ENCODE measurements around the gene MTG2.

The MTG2 gene

GRCh38 chr20:62203378-62204030 is 20.7 kb downstream of the MTG2 start:
- no peaks in the 10 kb centered on the region for H3K27me3 ChIP-seq (ENCODE audit: control insufficient read depth, low read length)
- peak overlapping the region; percentile 83 for H3K27ac ChIP-seq (ENCODE audit: low read depth, low read length)
- H3K9me3 ChIP-seq (ENCODE audit: control insufficient read depth, insufficient read depth, low read length): no peaks in the 10 kb centered on the region
- H4K20me1 ChIP-seq (ENCODE audit: control insufficient read depth, insufficient read depth, low read depth, low read length): no peaks in the 10 kb centered on the region; the same call in 1 of the 2 replicates
- H3K4me3 ChIP-seq (ENCODE audit: low read length): peak overlapping the region; percentile 18; the same call in 1 of the 2 replicates
- peaks cover 32% of the 10 kb centered on the region for H3K36me3 ChIP-seq (ENCODE audit: control insufficient read depth, low read length)
- H3K9me2 ChIP-seq (replicated peaks; ENCODE audit: control insufficient read depth, low read length): no peaks in the 10 kb centered on the region
- H3K4me2 ChIP-seq (ENCODE audit: low read length): peak overlapping the region; percentile 46
- 0 out of 2 replicates have a peak, but pooled peaks cover 13% of the 10 kb centered on the region for H3F3A ChIP-seq (ENCODE audit: control insufficient read depth, insufficient read depth)
- TF ChIP-seq CTCF (IDR thresholded peaks at IDR 0.05; ENCODE audit: low read depth, low read length, poor library complexity, severe bottlenecking): no peak
- no peak for TF ChIP-seq EZH2phosphoT487 (IDR thresholded peaks at IDR 0.05; ENCODE audit: borderline replicate concordance, low read length)
- peaks cover 40% of the 10 kb centered on the region for H3K4me1 ChIP-seq (ENCODE audit: control insufficient read depth, low read length)
- H3K79me2 ChIP-seq (ENCODE audit: control insufficient read depth, low read length): peaks cover 3% of the 10 kb centered on the region

- H3K9me3 ChIP-seq (ENCODE audit: control insufficient read depth, insufficient read depth, low read length): no peaks in the 10 kb centered on the region
- TF ChIP-seq CTCF (IDR thresholded peaks at IDR 0.05; ENCODE audit: low read depth, low read length, poor library complexity, severe bottlenecking) (no peak), EZH2phosphoT487 (IDR thresholded peaks at IDR 0.05; ENCODE audit: borderline replicate concordance, low read length) (no peak)
- H3K79me2 ChIP-seq (ENCODE audit: control insufficient read depth, low read length): peaks cover 3% of the 10 kb centered on the region
- H3K27me3 ChIP-seq (ENCODE audit: control insufficient read depth, low read length): peaks cover 8% of the 10 kb centered on the region; the same call in 1 of the 2 replicates
- peaks cover 30% of the 10 kb centered on the region for H3K4me1 ChIP-seq (ENCODE audit: control insufficient read depth, low read length)
- H4K20me1 ChIP-seq (ENCODE audit: control insufficient read depth, insufficient read depth, low read depth, low read length): no peaks in the 10 kb centered on the region; the same call in 1 of the 2 replicates
- 0 out of 2 replicates have a peak, but pooled peaks cover 7% of the 10 kb centered on the region for H3F3A ChIP-seq (ENCODE audit: control insufficient read depth, insufficient read depth)
- no peak overlapping the region for H3K4me3 ChIP-seq (ENCODE audit: low read length)
- no peak overlapping the region for H3K4me2 ChIP-seq (ENCODE audit: low read length)
- no peaks in the 10 kb centered on the region for H3K9me2 ChIP-seq (replicated peaks; ENCODE audit: control insufficient read depth, low read length)
- no peak overlapping the region for H3K27ac ChIP-seq (ENCODE audit: low read depth, low read length)
- H3K36me3 ChIP-seq (ENCODE audit: control insufficient read depth, low read length): peaks cover 13% of the 10 kb centered on the region
These were observed 23.0 kb downstream of the MTG2 start for GRCh38 chr20:62205618-62206387.

GRCh38 chr20:62206388-62206775 is 23.6 kb downstream of the MTG2 start:
- 0 out of 2 replicates have a peak, but pooled peaks cover 5% of the 10 kb centered on the region for H3F3A ChIP-seq (ENCODE audit: control insufficient read depth, insufficient read depth)
- H3K79me2 ChIP-seq (ENCODE audit: control insufficient read depth, low read length): peaks cover 3% of the 10 kb centered on the region
- TF ChIP-seq EZH2phosphoT487 (IDR thresholded peaks at IDR 0.05; ENCODE audit: borderline replicate concordance, low read length): no peak
- TF ChIP-seq CTCF (IDR thresholded peaks at IDR 0.05; ENCODE audit: low read depth, low read length, poor library complexity, severe bottlenecking): no peak
- no peak overlapping the region for H3K27ac ChIP-seq (ENCODE audit: low read depth, low read length)
- H3K36me3 ChIP-seq (ENCODE audit: control insufficient read depth, low read length): peaks cover 9% of the 10 kb centered on the region
- H4K20me1 ChIP-seq (ENCODE audit: control insufficient read depth, insufficient read depth, low read depth, low read length): no peaks in the 10 kb centered on the region
- H3K27me3 ChIP-seq (ENCODE audit: control insufficient read depth, low read length): peaks cover 11% of the 10 kb centered on the region; the same call in 1 of the 2 replicates
- H3K9me2 ChIP-seq (replicated peaks; ENCODE audit: control insufficient read depth, low read length): no peaks in the 10 kb centered on the region
- H3K4me3 ChIP-seq (ENCODE audit: low read length): no peak overlapping the region
- H3K9me3 ChIP-seq (ENCODE audit: control insufficient read depth, insufficient read depth, low read length): no peaks in the 10 kb centered on the region
- H3K4me1 ChIP-seq (ENCODE audit: control insufficient read depth, low read length): peaks cover 25% of the 10 kb centered on the region
- no peak overlapping the region for H3K4me2 ChIP-seq (ENCODE audit: low read length)
